ENCODE measurements around the gene TRMT11.

DNA sequence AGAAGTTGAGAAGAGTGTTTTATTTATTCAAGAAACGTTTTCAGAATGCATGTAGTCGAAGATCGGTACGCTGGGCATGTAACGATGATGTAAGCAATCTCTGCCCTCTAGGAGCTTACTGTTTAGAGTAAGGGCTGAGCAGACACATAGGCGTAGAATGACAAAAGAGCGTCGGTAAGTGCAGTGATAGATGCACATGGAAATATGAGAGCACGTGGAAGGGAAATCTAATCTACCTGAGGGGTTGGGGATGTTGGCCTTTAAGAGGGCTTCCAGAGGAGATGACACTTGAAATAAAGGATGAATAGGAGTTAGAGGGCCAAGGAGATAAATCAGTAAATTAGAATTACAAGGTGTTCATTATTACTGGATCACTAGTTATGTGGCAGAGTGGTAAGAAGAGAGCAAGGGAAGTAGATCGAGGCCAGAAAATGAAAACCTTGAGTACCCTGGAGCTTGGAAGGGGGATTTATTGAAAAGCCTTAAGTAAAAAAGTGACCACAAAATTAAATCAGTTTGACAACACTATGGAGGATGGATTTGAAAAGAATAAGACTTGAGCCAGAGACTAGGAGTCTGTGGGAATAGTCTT lies 782 bp downstream of the TRMT11 start:
- TF ChIP-seq SIN3A (IDR thresholded peaks at IDR 0.05; ENCODE audit: borderline replicate concordance, insufficient read depth, low read length) (no peak), POLR2AphosphoS5 (IDR thresholded peaks at IDR 0.05; ENCODE audit: low read depth, low read length) (no peak), TAF1 (IDR thresholded peaks at IDR 0.05; ENCODE audit: borderline replicate concordance, insufficient read depth, low read length) (no peak), FOXP2 (optimal IDR thresholded peaks at IDR 0.05; ENCODE audit: borderline replicate concordance, extremely low read depth, extremely low read length, insufficient read depth) (no peak)
- TF ChIP-seq, protein P1, sequence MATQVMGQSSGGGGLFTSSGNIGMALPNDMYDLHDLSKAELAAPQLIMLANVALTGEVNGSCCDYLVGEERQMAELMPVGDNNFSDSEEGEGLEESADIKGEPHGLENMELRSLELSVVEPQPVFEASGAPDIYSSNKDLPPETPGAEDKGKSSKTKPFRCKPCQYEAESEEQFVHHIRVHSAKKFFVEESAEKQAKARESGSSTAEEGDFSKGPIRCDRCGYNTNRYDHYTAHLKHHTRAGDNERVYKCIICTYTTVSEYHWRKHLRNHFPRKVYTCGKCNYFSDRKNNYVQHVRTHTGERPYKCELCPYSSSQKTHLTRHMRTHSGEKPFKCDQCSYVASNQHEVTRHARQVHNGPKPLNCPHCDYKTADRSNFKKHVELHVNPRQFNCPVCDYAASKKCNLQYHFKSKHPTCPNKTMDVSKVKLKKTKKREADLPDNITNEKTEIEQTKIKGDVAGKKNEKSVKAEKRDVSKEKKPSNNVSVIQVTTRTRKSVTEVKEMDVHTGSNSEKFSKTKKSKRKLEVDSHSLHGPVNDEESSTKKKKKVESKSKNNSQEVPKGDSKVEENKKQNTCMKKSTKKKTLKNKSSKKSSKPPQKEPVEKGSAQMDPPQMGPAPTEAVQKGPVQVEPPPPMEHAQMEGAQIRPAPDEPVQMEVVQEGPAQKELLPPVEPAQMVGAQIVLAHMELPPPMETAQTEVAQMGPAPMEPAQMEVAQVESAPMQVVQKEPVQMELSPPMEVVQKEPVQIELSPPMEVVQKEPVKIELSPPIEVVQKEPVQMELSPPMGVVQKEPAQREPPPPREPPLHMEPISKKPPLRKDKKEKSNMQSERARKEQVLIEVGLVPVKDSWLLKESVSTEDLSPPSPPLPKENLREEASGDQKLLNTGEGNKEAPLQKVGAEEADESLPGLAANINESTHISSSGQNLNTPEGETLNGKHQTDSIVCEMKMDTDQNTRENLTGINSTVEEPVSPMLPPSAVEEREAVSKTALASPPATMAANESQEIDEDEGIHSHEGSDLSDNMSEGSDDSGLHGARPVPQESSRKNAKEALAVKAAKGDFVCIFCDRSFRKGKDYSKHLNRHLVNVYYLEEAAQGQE (IDR thresholded peaks at IDR 0.05; ENCODE audit: insufficient read depth in 1 of 2, low read depth in 2 of 2, low read length in 2 of 2): no peak
